ENCODE measurements around the gene LACRT.
"Not testable (repeated sequence)": the region's sequence is repeated elsewhere in the genome, so short reads cannot be mapped to it uniquely, and the experiment has no call there.

LACRT gene

DNA sequence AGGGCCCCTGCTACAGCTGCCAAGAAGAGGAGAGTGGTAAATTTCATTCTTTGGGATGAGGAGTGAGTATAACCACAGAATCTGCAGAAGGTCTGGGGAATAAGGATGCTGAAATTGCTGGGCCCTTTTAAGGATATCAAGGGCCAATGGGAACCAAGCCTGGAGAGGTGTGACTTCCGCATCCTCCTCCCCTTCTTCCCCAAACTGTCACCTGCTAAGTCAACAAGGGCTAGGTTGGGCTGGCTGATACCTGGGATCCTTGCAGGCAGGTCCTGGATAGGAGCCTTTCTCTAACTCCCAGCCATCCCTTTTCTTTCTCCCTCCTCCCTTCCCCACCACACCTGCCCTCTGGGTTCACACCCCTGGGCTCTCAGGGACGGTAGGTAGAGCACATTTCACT is at the start of gene LACRT:
Gene LACRT, minus strand, starts transcription at position 101 of the 400 bp plus-strand sequence. Its CDS starts 54 bp downstream, at position 47.
- DNase-seq, result no peak

DNA sequence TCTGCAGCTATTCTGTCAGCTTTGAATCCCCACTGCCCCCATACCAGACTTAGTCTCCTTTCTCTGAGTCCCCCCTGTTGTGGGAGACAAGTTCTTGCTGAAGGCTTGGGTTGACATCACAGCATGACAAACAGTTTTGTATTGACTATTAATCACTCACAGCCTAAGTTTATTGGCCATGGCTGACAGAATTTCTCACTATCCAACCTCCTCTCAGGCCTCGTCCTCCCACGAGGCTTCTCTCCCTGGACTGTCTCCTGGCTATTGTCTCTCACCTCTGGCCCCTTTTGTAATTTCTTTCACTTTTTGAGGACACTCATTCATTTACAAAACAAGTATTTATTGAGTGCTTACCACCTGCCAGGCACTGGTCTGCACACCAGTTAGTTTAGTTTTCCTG is 48.7 kb upstream of the LACRT start:
- no peak for DNase-seq

DNA sequence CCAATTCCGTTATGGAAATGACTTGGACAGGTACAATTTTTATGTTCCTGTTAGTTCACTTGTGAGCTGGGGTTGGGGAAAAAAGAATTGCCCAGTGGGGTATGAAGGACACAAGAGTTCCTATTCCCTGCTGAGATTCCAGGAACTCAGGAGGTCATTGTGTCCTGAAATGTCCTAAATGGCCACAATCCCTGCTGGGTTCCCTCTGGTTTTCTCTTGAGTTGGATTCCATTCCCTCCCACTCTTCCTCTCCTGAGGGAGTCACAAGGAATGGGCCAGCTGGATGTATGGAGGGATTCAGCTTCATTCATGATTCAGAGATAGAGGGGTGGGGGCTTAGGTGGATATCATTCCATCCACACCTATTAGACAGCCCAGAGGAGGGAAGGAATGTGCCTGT is 48.0 kb upstream of the LACRT start:
- DNase-seq, result no peak

DNA sequence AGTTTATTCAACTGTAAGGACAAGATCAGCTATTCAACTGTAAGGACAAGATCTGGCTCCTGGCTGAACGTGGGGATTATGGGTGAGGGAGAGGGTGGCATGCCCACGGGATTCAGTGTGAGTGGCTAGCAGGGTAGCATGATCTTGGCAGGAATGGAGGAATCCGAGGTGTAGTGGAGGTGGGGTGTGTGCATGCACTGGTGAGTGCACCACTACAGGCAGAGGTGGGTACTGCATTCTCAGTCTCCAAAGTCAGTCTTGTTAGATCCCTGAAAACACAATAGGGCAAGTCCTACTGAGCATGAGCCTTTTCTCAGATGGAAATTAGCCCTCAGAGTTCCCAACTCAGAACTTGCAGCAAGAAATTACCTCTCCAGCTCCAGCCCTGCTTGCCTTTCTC is 45.7 kb upstream of the LACRT start:
- no peak for DNase-seq

DNA sequence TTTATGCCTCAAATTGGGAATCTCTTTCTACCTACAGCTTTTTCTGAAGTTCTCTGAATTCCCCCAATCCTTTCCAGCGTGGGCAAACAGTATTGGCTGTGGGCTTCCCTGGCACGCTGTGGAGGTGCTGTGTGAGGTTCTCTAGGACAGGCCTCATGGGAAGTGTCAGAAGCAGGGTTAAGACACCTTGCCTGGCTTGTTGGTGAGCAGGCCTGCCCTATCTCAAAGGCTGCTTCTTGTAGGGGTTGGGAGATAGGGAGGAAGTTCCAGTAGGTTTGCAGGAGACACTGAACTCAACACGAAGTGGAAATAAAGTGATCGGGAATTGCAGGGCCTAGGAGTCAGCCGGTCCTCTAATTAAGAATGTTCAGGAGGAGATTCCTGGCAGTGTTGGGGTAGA is 43.4 kb upstream of the LACRT start:
- no peak for DNase-seq

DNA sequence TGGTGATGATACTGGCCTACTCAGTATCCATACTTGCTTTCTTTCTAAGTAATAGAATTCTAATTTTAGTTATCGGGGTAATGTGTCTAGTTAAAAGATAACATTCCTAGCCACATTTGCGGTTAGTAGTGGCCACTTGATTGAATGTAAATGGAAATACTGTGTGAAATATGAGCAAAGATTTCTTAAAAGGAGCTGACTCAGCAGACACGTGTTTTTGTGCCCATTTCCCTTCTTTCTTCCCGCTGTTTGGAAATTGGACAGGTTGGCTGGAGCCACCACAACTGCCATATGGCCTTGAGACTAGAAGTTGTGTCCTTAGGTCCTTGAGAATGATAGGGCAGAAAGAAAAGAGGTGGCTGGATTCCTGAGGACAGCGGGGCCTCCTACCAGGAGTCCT is 33.2 kb upstream of the LACRT start:
- DNase-seq, result no peak

DNA sequence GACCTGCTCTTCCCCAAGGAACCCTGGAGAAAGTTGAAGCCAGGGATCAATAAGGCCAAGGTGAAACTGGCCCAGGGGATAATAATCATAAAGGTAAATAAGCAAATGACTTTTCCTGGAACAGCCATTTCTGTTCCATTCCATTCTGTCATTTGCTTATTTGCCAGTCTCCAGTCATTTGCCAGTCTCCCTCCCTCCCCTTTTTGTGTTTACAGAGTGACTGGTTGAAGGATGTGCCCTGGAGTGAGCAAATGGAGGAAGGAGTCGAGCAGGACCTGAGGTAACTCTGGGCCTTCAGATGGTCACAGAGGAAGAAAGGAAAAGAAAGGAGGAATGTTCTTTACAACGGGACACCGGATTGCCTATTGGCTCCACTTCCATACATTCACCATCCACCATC is 31.3 kb upstream of the LACRT start:
- no peak for DNase-seq

DNA sequence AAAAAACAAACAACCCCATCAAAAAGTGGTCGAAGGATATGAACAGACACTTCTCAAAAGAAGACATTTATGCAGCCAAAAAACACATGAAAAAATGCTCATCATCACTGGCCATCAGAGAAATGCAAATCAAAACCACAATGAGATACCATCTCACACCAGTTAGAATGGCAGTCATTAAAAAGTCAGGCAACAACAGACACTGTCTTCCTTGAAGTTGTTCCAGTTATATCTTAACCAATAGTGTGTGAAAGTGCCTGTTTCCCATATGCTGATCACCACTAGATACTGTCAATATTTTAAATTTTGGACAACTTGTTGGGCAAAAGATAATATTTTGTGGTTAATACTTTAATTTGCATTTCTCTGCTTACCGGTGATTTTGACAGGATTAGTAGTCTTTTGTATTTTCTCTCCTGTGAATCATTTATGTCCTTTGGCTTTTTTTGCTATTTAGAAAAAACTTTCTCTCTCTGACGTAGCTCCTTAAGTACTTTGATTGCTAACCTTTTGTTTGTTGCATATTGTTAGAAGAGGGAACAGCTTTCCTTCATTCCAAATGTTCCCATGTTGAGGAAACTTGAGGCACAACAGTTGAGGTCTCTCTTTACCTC is 30.4 kb upstream of the LACRT start:
- not testable (repeated sequence) for DNase-seq

DNA sequence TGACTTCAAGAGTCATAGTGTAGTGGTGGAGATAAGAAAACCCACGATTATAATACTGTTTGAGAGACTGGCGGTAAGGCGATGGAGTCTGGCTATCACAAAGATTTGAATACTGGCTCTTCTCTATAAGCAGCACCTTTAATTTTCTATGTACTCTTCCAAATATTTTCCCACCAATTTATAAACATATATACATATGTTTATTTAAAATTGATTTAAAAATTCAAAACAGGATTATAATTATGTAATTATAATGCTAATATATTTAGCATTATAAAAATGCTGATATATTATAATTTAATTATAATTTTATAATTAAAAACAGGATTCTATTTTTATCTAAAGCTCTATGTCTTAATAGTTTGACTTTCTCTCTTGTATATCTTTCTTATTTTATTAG is 28.9 kb upstream of the LACRT start:
- no peak for DNase-seq

DNA sequence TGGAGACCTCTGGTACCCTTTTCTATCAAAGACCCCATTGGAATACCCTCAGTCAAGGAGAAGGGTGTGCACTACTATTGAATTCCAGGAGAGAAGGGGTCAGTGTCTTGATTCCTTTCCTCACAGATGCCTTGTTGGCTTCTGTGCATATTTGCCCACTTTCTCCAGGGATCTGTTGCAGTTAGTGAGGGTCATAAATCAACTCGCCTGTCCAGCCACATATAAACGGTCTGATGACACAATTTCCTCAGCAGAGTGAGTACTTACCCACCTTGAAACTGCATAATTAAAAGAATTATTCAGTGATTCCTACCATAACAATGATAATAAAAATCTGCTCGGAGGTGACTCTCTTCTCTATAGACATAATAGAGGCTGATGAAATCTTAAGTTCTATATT is 27.3 kb upstream of the LACRT start:
- no peak for DNase-seq

- no peak for DNase-seq
Measured at GRCh38 chr12:54661048-54661447, 26.4 kb upstream of the LACRT start.

GRCh38 chr12:54660320-54660962 is 25.7 kb upstream of the LACRT start:
- DNase-seq, result no peak

DNA sequence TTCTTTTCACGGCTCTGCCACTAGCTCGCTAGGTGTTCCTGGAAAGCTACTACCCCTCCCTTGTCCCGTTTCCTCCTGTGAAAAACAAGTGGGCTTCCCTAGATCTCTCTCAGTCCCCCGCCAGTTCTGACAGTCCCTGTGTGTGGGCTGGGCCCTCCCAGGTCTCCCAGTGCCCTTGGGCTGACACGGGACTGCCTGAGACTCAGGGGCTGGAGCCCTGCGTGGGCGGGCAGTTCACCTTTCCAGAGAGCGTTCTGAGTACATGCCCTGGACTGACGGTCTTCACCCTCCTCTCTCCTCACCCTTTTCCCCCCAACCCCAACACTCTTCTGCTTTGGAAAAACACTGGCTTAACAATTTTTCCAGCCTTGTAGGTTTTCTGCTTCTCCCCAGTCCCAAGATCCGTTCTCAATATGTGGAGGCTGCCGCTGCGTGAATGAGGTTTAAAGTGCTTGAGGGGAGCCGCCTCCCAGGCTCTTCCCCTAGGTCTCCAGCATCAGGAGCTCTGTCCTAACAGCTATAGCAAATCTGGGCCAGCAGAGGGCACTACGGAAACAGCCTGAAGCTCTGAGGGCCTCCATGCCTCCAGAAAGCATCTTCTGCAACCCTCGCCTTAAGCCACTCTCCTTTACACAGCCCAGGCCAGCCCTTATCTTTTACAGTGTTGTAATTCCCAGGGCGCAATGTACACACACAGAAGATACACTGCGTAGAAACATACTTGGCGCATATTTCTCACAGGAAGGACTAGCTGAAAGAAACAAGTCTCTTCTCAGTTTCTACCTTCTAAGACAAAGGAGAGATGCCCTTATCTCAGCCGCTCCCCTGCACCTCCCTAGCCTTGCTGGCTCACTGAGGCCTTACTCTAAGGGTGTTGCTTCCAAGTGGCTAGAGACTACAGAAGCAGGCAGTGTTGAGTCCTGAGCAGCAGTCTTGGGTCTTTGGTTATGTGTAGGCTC is 23.9 kb upstream of the LACRT start:
- DNase-seq, result no peak

GRCh38 chr12:54657105-54657607 is 22.5 kb upstream of the LACRT start:
- no peak for DNase-seq

DNA sequence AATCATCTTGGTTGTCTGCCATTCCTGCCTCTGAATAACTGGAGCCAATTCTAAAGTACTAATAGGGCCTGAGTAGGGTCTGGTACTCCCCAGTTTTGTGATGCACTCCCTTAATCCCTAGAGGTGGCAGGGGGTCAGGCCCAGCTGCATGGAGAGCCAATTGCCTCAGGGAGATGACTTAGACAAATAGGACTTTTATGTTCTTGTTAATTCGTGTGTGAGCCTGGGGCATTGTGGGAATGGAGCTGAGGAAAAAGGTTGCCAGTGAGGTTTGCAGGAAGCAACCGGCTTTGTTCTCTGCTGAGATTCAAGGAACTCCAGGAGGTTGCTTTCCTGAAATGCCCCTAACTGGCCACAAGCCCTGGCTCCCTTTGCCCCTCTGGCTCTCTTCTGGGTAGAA is 20.2 kb upstream of the LACRT start:
- DNase-seq, result no peak

DNA sequence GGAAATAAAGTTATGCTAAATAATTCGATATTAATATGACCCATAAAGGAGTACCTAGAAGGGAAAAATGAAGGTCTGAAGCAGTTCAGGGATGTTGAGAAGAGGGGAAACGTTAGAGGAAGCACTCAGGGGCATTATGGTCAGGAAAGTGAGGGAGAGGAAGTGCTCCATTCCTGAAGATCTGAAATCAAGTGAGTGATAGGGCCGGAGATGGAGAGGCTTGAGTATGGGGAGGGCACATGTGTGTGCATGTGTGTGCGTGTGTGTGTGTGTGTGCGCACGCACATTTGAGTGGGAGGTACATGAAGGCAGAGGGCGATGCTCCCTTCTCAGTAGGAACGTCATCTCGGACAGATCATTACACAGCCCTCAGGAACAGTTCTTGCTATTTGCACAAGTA is 18.3 kb upstream of the LACRT start:
- DNase-seq, result no peak

- no peak for DNase-seq
Measured at GRCh38 chr12:54650889-54651288, 16.2 kb upstream of the LACRT start.

DNA sequence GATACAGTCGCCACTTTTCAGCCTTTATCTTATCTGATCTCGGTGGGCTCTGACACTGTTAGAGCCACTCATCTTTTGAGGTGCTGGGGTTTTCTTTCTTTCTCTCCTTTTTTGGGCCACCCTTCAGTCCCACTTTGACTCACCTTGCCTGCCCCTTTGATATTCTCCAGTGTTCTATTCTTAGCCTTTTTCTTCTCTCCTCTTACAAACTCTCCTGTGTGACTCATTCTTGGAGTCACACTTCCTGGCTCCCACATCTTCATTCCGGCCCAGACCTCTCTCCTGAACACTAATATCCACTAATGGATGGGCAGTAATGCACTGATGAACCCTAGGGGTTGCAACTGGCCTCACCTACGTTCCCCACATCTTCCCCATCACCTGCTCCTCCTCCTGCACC is 15.7 kb upstream of the LACRT start:
- no peak for DNase-seq

DNA sequence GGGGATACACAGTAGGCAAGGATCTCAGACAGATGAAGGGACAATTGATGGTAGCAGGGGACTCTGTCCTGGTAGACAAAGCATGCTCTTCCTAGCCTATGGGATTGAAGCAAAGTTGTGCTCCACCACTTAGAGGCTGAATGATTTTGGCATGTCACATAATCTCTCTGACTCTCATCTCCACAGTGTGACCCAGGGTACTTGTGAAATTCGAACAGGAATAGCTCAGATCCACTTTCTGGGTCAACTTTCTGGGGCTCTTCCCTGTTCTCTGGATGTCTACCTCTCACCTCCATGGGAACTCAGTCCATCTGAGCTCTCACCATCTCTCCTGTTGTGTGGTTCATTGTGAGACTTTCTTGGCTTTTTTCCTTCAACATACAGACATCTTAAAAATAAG is 15.1 kb upstream of the LACRT start:
- DNase-seq, result no peak

DNA sequence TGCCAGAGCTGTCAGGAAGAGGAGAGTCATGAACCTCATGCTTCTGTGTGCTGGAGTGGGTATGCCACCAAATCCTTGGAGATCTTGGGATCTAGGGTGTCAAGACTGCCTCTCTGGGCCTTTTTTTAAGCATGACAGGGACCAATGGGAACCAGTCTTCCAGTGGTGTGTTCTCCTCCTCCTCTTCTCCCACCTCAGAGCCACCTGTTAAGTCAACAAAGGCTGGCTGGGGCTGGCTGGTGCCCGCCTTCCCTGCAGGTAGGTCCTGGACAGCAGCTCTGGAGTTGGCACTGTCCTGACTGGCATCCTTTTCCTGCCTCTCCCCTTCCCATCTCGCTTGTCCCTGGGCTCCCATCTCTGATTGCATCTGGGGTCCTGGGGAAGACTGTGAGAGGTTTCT is 13.6 kb upstream of the LACRT start, which contains the start of gene DCD:
Gene DCD, minus strand, starts transcription at position 101 of the 400 bp plus-strand sequence. Its CDS starts 62 bp downstream, at position 39.
- no peak for DNase-seq

- DNase-seq, result no peak
Measured at GRCh38 chr12:54641554-54641953, 6.9 kb upstream of the LACRT start.

- no peak for DNase-seq
Measured at GRCh38 chr12:54641089-54641488, 6.4 kb upstream of the LACRT start.

DNA sequence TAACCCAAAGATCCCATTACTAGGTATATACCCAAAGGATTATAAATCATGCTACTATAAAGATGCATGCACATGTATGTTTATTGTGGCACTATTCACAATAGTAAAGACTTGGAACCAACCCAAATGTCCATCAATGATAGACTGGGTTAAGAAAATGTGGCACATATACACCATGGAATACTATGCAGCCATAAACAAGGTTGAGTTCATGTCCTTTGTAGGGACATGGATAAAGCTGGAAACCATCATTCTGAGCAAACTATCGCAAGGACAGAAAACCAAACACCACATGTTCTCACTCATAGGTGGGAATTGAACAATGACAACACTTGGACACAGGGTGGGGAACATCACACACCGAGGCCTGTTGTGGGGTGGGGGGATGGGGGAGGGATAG is 4.4 kb upstream of the LACRT start:
- not testable (repeated sequence) for DNase-seq

Measured in NCI-H1105 (cell line).